GM12875 (cell line): Measurements from ENCODE around the gene APOL5.
"Not testable (repeated sequence)": the region's sequence is repeated elsewhere in the genome, so short reads cannot be mapped to it uniquely, and the experiment has no call there.

ENCODE experiments used
- H3K4me3 ChIP-seq: one replicate; pipeline ENCODE4 v1.5.1; 2011; ENCODE audit warnings: low read depth, low read length, control low read depth
- CTCF ChIP-seq: IDR thresholded peaks from 2 replicates; pipeline ENCODE4 v1.5.1; 2011; ENCODE audit warnings: low read depth, mild to moderate bottlenecking, control low read depth, inconsistent platforms, low read length, moderate library complexity, borderline replicate concordance; ENCODE audit not compliant: insufficient read depth

APOL5 gene

DNA sequence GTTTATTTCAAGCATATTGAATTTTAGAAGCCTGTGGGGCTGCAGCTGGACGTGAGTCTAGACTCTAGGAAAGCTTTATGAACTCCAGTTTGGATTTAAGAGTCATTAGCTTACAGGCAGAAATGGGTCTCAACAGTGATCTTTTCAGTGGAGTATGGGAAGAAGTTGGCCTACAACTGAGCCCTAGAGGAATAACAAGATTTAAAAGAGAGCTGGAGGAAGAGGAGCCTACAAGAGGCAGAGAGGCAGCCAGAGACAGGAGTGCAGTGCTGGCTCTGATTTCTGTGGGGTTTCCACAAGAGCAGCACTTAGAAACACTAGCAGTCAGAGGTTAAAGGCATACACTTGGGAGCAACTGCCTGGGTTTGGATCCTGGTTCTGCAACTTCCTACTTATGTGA is 17.9 kb downstream of the APOL5 start:
- no peak overlapping the region for H3K4me3 ChIP-seq
- no peak for TF ChIP-seq CTCF

DNA sequence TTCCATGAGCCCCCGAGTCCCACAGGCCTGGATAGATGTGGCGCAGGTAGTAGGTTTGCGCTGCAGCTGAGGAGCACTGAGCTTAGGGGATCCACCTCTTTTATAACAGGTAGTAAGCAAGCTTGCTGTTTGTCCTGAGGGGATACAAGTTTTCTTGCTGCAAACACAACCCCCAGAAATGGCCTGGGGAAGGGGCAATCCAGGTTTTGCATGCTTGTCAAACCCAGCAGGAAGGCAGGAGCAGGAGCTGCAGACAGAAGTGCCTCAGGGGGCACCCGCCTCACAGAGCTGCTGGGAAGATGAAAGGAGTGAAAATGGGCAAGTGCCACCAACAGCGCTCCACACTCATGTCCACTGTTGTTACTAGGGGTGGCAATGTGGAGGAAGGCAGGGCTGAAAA is 18.5 kb downstream of the APOL5 start:
- H3K4me3 ChIP-seq, result no peak overlapping the region
- no peak for TF ChIP-seq CTCF

- TF ChIP-seq CTCF, result no peak
These were observed 19.0 kb downstream of the APOL5 start for GRCh38 chr22:35736701-35737100.

DNA sequence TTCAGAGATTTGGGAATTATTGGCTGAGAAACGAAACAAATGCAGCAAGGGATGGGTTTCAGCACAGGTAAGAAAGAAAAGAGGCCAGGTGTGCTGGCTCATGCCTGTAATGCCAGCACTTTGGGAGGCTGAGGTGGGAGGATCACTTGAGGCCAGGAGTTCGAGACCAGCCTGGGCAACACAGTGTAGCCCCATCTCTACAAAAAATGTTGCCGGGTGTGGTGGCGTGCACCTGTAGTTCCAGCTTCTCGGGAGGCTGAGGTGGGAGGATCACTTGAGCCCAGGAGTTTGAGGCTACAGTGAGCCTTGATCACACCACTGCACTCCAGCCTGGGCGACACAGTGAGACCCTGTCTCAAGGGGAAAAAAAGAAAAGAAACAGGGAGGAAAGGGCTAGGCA is 20.2 kb downstream of the APOL5 start:
- not testable (repeated sequence) for H3K4me3 ChIP-seq

More at GRCh38 chr22:35736701-35737100, 19.0 kb downstream of the APOL5 start:
- no peak overlapping the region for H3K4me3 ChIP-seq

DNA sequence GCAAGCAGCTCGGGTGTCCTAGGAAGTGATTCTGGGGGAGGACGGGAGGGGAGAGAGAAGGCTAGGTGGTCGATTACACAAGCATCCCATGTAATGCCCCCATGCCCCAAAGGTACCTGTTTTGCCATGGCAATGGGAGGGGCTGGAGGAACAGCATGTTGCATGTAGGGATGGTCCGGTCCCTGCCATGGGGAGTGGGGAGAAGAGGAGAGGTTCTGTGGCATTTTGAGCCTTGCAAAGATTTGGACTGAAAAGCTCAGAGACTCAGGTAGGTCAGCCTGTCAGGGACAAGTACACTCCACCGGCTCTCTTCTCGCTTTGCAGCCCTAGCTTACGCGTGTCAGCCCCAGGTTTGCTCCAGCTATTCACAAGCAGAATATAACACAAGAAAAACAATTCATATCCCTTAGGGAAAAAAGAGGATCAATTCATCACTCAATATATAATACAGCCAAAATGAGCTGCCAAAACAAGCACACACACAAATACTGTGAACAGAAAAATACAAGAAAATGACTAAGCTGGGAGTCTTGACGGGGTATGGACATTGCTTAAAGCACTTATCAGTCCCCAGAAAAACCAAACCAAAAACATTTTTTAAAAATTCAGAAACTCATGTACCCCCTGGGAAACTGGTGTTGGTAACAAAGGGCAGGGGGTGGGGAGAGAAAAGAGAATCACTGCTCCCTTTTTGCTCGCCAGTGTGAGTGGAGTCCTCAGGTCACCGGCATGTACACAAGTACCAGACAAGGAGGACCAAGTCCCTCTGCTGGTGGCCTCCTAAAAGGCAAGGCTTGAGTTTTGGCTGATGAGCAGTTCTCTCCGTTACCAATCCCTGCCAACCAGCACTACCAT is 21.6 kb downstream of the APOL5 start:
- no peak overlapping the region for H3K4me3 ChIP-seq
- peak; percentile 17; the same call in 1 of the 2 replicates for TF ChIP-seq CTCF

GRCh38 chr22:35739931-35740380 is 22.3 kb downstream of the APOL5 start:
- no peak overlapping the region for H3K4me3 ChIP-seq
- no peak for TF ChIP-seq CTCF

DNA sequence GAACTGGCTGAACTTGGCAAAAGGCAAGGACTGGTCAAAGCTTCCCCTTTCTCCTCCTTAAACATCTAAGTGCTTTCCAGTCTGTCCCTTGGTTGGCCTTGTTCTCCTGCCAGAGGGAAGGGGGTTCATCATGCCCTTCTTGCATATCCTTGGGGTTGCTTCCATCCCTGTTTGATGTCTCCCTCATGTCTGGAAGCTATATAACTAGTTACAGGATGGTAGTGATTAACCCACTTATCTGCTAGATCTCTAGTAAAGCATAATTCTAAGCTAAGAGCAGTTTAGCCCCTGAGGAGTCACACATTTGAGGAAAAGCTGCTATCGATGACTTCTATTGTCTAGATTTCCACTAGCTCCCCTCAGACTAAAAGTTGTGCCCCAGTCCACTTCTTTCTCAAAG is 22.9 kb downstream of the APOL5 start:
- no peak for TF ChIP-seq CTCF
- H3K4me3 ChIP-seq, result no peak overlapping the region
